ENCODE data around the gene SCYL3. TPM values are rescaled to one million over a fixed set of nuclear protein-coding genes. Genes with fewer than 3 reads are reported as not detected.

SCYL3 gene
- total and polyA plus RNA-seq, 3 donors from 2014 or later, result 13.3 to 16.3 (median 15.8) TPM

GRCh38 chr1:169915150-169915549 is 21.5 kb upstream of the SCYL3 start:
- Histone ChIP-seq H3K9me3 (no peaks in the 10 kb centered on the region), H3K4me1 (no peaks in the 10 kb centered on the region), H3K27me3 (no peaks in the 10 kb centered on the region), H3K36me3 (ENCODE audit: low read depth, missing control alignments) (no peaks in the 10 kb centered on the region), H3K27ac (no peak overlapping the region), H3K4me3 (no peak overlapping the region)
- 35 to 52% methylated on average over 15 of the region's 15 CpGs for WGBS, 2 donors
- no peak for DNase-seq
- no peak for TF ChIP-seq CTCF (IDR thresholded peaks at IDR 0.05)
- no peak for TF ChIP-seq POLR2A (IDR thresholded peaks at IDR 0.05)
- intact Hi-C loops (cut with DNase I; ENCODE audit: low total_unique reads), result no loop called here

- Histone ChIP-seq H3K4me1 (no peaks in the 10 kb centered on the region), H3K27ac (no peak overlapping the region), H3K36me3 (ENCODE audit: low read depth, missing control alignments) (no peaks in the 10 kb centered on the region), H3K4me3 (no peak overlapping the region), H3K9me3 (no peaks in the 10 kb centered on the region), H3K27me3 (no peaks in the 10 kb centered on the region)
- WGBS, 2 donors, result 54 to 75% methylated on average over 3 of the region's 3 CpGs
- no peak for TF ChIP-seq POLR2A (IDR thresholded peaks at IDR 0.05)
- no peak for TF ChIP-seq CTCF (IDR thresholded peaks at IDR 0.05)
- DNase-seq, result no peak
- intact Hi-C loops (cut with DNase I; ENCODE audit: low total_unique reads), result no loop called here
Observed at GRCh38 chr1:169914531-169914930, 20.8 kb upstream of the SCYL3 start.

- H3K27ac ChIP-seq, result no peak overlapping the region
- 73 to 82% methylated on average over 16 of the region's 16 CpGs for WGBS, 2 donors
- H3K4me3 ChIP-seq, result no peak overlapping the region
- H3K9me3 ChIP-seq, result no peaks in the 10 kb centered on the region
- intact Hi-C loops (cut with DNase I; ENCODE audit: low total_unique reads), result no loop called here
- TF ChIP-seq CTCF (IDR thresholded peaks at IDR 0.05) (no peak), POLR2A (IDR thresholded peaks at IDR 0.05) (no peak)
- DNase-seq, result no peak
- H3K27me3 ChIP-seq, result no peaks in the 10 kb centered on the region
- no peaks in the 10 kb centered on the region for H3K36me3 ChIP-seq (ENCODE audit: low read depth, missing control alignments)
- no peaks in the 10 kb centered on the region for H3K4me1 ChIP-seq
Observed at GRCh38 chr1:169909499-169909898, 15.8 kb upstream of the SCYL3 start.

- H3K36me3 ChIP-seq (ENCODE audit: low read depth, missing control alignments), result no peaks in the 10 kb centered on the region
- H3K27ac ChIP-seq, result no peak overlapping the region
- no peak for DNase-seq
- TF ChIP-seq POLR2A (IDR thresholded peaks at IDR 0.05), result no peak
- no peak for TF ChIP-seq CTCF (IDR thresholded peaks at IDR 0.05)
- intact Hi-C loops (cut with DNase I; ENCODE audit: low total_unique reads), result no loop called here
- no peaks in the 10 kb centered on the region for H3K4me1 ChIP-seq
- H3K9me3 ChIP-seq, result no peaks in the 10 kb centered on the region
- H3K27me3 ChIP-seq, result no peaks in the 10 kb centered on the region
- H3K4me3 ChIP-seq, result no peak overlapping the region
Observed at GRCh38 chr1:169906938-169907337, 13.2 kb upstream of the SCYL3 start.

GRCh38 chr1:169904834-169905233 is 11.1 kb upstream of the SCYL3 start:
- H3K27me3 ChIP-seq, result no peaks in the 10 kb centered on the region
- H3K36me3 ChIP-seq (ENCODE audit: low read depth, missing control alignments), result no peaks in the 10 kb centered on the region
- H3K9me3 ChIP-seq, result no peaks in the 10 kb centered on the region
- H3K4me1 ChIP-seq, result no peaks in the 10 kb centered on the region
- 67 to 86% methylated on average over 1 of the region's 1 CpG for WGBS, 2 donors
- TF ChIP-seq CTCF (IDR thresholded peaks at IDR 0.05) (no peak), POLR2A (IDR thresholded peaks at IDR 0.05) (no peak)
- no peak overlapping the region for H3K4me3 ChIP-seq
- H3K27ac ChIP-seq, result no peak overlapping the region
- intact Hi-C loops (cut with DNase I; ENCODE audit: low total_unique reads), result no loop called here
- no peak for DNase-seq
